Measurements from ENCODE around the gene ATG7.

Gene ATG7

DNA sequence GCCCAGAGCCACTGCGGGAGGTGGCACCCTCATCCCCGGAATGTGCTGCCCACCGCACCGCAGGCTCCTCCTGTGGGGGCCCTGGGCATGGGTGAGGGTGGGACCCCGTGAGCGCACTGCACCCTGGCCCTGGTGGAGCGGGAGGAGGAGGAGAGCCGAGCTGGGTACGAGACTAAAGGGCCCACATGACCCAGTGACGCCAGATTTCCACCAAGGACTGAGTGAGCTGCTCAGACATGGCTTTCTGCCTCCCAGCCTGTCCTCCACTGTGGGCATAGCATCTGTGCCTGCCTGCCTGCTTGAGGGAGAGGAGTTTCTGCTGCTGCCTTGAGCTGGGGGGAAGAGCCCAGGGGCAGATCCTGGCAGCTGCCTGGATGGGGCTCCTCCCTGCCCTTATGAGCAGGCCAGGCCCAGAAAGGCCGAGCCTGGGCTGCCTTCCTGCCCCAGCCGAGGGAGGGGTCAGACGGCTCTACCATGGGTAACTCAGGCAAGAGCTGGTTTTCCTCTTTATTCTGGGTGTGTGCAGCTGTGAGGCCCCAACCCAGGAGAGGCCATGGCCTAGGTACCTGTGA is 283.1 kb downstream of the ATG7 start:
- Histone ChIP-seq H3K9me3 (replicated peaks; ENCODE audit: low read length) (no peaks in the 10 kb centered on the region), H3K27me3 (ENCODE audit: control insufficient read depth, insufficient read depth, low read length) (no peaks in the 10 kb centered on the region), H3K4me3 (ENCODE audit: low read length) (no peak overlapping the region), H3K36me3 (ENCODE audit: insufficient read depth, low read length) (peaks cover 54% of the 10 kb centered on the region), H3K4me2 (ENCODE audit: low read length) (no peak overlapping the region), H3K4me1 (ENCODE audit: control insufficient read depth, insufficient read depth, low read length) (peaks cover 70% of the 10 kb centered on the region), H3K9ac (ENCODE audit: low read depth, low read length) (no peak overlapping the region)

DNA sequence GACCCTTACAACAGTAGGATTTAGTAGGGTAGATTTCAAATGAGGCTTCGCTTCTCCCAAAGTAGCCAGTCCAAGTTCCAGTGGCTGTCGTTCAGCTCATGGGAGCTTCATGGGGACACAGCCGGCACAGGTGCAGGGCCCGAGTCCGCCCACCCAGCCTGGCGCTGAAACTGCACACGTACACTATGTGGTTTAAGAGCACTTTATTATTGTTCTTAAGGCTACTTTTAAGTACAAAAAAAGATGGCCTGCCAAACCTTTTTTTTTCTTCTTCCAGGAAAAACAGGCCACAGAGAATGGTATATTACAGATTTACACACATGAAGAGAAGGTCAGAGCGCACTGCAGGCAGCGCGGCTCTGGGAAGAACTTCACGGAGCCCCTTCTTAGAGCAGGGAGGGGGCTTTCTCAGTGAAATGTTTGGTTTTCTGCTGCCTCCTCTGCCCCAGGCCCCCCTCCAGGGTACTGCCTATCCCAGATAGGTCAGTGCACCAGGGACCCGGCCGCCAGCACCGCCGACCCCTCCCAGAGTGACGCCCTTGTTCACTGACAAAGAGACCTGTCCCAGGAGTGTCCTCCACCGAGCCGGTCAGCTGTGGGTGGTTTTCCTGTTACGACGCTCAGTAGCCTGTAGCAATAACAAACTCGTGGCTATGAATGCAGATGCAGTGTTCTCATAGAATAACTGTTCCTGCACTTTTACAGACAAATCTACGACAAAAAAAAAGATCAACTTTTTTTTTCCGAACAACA is 283.9 kb downstream of the ATG7 start:
- H3K4me3 ChIP-seq (ENCODE audit: low read length), result no peak overlapping the region
- H3K27me3 ChIP-seq (ENCODE audit: control insufficient read depth, insufficient read depth, low read length), result no peaks in the 10 kb centered on the region
- H3K36me3 ChIP-seq (ENCODE audit: insufficient read depth, low read length), result peaks cover 60% of the 10 kb centered on the region
- H3K9ac ChIP-seq (ENCODE audit: low read depth, low read length), result no peak overlapping the region
- no peaks in the 10 kb centered on the region for H3K9me3 ChIP-seq (replicated peaks; ENCODE audit: low read length)
- no peak overlapping the region for H3K4me2 ChIP-seq (ENCODE audit: low read length)
- H3K4me1 ChIP-seq (ENCODE audit: control insufficient read depth, insufficient read depth, low read length), result peaks cover 77% of the 10 kb centered on the region

DNA sequence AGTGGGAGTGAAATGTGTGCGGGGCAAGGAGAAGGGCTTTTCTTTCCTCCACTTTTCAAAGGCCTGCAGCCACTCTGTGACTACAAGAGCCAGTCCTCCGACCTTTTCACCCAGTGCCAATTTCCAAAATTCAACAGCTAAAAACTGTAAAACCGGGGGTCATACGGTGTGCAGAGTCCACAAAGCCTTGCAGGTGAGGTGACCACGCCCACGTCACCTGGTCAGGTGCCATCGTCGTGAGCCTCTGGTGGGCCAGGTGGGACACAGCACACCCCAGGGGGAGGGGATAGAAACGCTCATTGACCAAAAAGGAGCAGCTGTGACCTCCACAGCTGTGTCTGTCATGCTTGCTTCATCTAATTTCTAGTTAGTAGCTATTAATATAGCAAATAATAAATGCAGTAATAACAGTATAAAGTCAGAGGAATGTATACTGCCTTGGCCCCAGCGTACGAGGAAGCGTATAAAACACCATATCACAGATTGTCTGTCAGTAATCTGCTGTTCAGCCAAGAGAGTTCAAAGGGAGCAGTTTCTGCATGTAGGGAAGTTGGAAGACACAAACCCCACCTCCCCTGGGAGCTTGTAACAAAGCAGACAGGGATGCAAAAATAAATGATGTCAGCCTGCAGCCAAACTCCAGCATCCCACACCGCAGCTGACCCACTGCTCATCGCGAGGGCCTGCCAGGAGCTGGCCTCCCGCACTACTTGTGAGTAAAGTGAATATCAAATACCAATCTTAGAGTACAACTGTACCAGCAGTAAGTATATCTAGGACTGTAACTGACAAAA is 284.9 kb downstream of the ATG7 start:
- Histone ChIP-seq H3K27me3 (ENCODE audit: control insufficient read depth, insufficient read depth, low read length) (no peaks in the 10 kb centered on the region), H3K9ac (ENCODE audit: low read depth, low read length) (peak overlapping the region; percentile 55), H3K36me3 (ENCODE audit: insufficient read depth, low read length) (peaks cover 68% of the 10 kb centered on the region), H3K9me3 (replicated peaks; ENCODE audit: low read length) (no peaks in the 10 kb centered on the region), H3K4me1 (ENCODE audit: control insufficient read depth, insufficient read depth, low read length) (peaks cover 81% of the 10 kb centered on the region), H3K4me3 (ENCODE audit: low read length) (no peak overlapping the region), H3K4me2 (ENCODE audit: low read length) (peak overlapping the region; percentile 48)

DNA sequence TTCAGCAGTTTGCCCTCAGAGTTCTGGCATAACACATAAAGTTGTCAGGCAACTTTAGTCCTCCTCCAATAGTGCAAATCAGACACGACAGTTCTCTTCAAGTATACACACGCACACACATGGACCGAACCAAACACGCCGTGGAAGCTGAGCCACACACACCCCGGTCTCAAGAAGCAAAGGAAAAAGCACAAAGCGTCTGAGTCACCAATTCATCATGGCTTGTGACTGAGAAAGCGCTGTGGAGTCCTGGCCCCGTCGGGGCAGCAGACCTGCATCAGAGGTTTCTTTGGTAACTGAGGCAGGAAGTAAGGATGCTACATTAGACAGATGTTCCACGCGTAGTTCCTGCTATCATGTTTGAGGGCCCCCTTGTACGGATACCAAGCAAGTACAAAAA is 285.8 kb downstream of the ATG7 start:
- H3K9ac ChIP-seq (ENCODE audit: low read depth, low read length), result peak overlapping the region; percentile 55

DNA sequence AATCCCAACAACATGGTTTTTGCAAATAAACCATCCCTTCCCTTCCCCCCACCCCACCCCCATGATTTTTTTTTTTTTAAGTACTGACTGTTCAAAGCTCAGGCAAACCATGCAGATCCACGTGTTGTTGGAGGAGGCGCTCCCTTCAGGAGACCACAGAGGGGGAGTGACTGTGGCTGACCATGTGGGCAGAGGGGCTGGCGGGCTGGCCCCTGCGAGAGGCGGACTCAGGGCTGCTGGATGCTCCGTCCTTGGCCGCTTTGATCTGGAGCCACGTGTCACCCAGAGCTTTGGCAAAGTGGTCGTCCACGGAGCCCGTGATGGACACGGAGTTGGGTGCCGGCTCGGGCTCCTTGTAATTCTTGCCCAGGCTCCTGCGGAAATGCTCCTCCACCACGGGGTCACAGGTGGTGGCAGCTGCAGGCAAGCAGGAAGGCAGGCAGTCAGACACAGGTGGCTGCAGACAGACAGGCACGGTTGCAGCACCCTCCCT is 286.3 kb downstream of the ATG7 start:
- Histone ChIP-seq H3K9ac (ENCODE audit: low read depth, low read length) (no peak overlapping the region), H3K27me3 (ENCODE audit: control insufficient read depth, insufficient read depth, low read length) (no peaks in the 10 kb centered on the region), H3K4me1 (ENCODE audit: control insufficient read depth, insufficient read depth, low read length) (peaks cover 77% of the 10 kb centered on the region), H3K36me3 (ENCODE audit: insufficient read depth, low read length) (peaks cover 82% of the 10 kb centered on the region), H3K4me2 (ENCODE audit: low read length) (peak overlapping the region; percentile 13), H3K9me3 (replicated peaks; ENCODE audit: low read length) (no peaks in the 10 kb centered on the region), H3K4me3 (ENCODE audit: low read length) (no peak overlapping the region)

More for the DNA sequence above, 285.8 kb downstream of the ATG7 start:
- H3K27me3 ChIP-seq (ENCODE audit: control insufficient read depth, insufficient read depth, low read length), result no peaks in the 10 kb centered on the region
- H3K36me3 ChIP-seq (ENCODE audit: insufficient read depth, low read length), result peaks cover 77% of the 10 kb centered on the region
- no peaks in the 10 kb centered on the region for H3K9me3 ChIP-seq (replicated peaks; ENCODE audit: low read length)
- peaks cover 81% of the 10 kb centered on the region for H3K4me1 ChIP-seq (ENCODE audit: control insufficient read depth, insufficient read depth, low read length)
- no peak overlapping the region for H3K4me3 ChIP-seq (ENCODE audit: low read length)
- H3K4me2 ChIP-seq (ENCODE audit: low read length), result peak overlapping the region; percentile 13

DNA sequence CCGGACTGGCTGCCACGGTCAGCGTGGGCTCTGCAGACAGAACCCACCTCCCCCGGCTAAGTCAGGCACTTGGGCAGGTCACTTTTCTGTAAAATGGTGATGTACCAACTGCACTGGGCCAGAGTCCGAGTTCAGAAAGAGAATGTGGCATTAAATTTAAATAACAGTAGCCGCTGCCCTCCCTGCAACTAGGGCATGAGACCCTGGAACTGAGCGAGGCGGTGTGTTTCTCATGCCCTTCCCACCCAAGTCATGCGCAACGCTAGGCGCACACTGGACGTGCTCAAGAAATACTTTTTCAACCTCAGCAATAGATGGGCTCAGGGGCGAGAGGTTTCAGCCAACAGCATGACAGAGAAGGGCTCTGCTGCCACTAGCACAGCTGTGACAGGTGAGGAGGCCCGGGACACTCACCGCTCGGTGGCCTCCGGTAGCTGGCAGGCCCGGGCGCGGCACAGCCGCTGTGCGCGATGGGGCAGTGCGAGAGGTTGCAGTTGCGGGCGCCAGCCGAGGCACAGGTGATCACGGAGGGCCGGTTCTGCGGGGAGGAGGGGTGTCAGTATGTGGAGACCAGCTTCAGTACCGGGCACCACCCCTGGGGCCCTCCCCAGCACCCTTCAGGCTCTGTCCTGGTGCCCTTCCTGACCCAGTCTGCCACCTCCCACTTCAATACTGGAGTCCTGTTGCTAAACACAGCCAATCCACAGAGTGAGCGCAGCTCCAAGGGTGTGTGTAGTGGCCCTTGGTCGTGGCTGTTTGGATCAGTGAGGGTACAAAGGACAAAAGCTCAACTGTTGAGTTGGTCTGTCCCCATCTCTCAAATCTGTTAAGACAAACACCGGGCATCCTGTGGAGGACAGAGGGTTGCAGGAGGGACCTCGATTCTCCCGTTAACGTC is 287.0 kb downstream of the ATG7 start:
- Histone ChIP-seq H3K9ac (ENCODE audit: low read depth, low read length) (no peak overlapping the region), H3K36me3 (ENCODE audit: insufficient read depth, low read length) (peaks cover 83% of the 10 kb centered on the region), H3K9me3 (replicated peaks; ENCODE audit: low read length) (no peaks in the 10 kb centered on the region), H3K4me3 (ENCODE audit: low read length) (no peak overlapping the region), H3K4me2 (ENCODE audit: low read length) (peak overlapping the region; percentile 13), H3K27me3 (ENCODE audit: control insufficient read depth, insufficient read depth, low read length) (no peaks in the 10 kb centered on the region), H3K4me1 (ENCODE audit: control insufficient read depth, insufficient read depth, low read length) (peaks cover 70% of the 10 kb centered on the region)

DNA sequence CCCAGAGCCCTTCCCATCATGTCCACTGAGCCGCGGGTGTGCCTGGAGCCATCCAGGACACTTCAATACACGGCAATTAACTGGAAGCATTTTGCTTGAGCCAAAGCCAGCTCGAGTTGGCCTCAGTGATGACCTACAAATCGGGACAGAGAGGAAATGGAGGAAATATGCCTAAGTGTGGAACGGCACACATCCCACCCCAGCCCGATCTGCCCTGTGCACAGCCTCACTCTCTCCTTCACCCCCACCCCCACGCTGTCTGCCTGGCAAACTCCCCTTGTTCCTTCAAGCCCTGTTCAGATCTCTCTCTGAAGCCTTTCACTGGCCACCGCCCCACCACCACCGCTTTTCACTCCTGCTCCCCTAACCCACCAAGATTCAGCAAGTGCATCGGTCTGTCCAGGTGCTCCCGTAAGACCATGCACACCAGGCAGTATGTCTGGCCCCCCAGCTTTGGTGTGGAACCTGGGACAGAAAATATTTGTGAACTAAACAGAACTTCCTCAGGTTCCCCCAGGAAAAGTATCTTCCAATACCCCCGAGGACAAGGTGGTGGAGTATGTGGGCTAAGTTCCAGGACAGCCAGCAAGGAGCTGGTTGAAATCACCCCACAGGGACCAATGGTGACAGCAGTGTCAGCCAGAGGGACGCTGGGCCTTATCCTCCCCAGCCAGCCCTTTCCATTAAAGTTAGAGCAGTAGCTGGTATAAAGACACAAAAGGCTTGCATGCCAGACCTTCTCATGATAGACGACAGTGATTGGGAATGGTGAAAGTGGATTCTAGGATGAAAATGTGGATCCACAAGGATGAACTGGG is 287.8 kb downstream of the ATG7 start:
- Histone ChIP-seq H3K9me3 (replicated peaks; ENCODE audit: low read length) (no peaks in the 10 kb centered on the region), H3K4me2 (ENCODE audit: low read length) (no peak overlapping the region), H3K4me3 (ENCODE audit: low read length) (no peak overlapping the region), H3K9ac (ENCODE audit: low read depth, low read length) (peak overlapping the region; percentile 9), H3K27me3 (ENCODE audit: control insufficient read depth, insufficient read depth, low read length) (no peaks in the 10 kb centered on the region), H3K4me1 (ENCODE audit: control insufficient read depth, insufficient read depth, low read length) (peaks cover 62% of the 10 kb centered on the region), H3K36me3 (ENCODE audit: insufficient read depth, low read length) (peaks cover 80% of the 10 kb centered on the region)

DNA sequence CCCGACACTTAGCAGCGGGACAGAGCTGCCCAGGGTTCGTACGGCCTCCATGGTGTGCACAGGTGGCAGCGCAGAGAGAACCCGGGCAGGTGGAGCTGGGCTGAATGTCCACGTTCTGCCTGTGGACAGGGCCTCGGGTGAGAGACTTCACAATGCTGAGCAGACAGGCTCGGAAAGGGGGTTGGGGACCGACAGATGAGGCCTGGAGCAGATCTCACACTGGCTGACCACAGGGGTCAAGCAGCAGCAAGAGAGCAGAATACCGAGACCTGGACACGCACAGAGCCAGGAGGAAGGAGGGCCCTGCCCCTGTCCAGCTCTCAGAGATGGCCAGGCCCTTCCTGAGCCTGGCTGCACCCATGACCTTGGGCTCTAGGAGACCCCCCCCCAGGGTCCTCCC is 288.5 kb downstream of the ATG7 start:
- no peaks in the 10 kb centered on the region for H3K27me3 ChIP-seq (ENCODE audit: control insufficient read depth, insufficient read depth, low read length)
- H3K4me2 ChIP-seq (ENCODE audit: low read length), result no peak overlapping the region
- no peak overlapping the region for H3K4me3 ChIP-seq (ENCODE audit: low read length)
- no peak overlapping the region for H3K9ac ChIP-seq (ENCODE audit: low read depth, low read length)
- peaks cover 55% of the 10 kb centered on the region for H3K4me1 ChIP-seq (ENCODE audit: control insufficient read depth, insufficient read depth, low read length)
- H3K9me3 ChIP-seq (replicated peaks; ENCODE audit: low read length), result no peaks in the 10 kb centered on the region
- peaks cover 80% of the 10 kb centered on the region for H3K36me3 ChIP-seq (ENCODE audit: insufficient read depth, low read length)

DNA sequence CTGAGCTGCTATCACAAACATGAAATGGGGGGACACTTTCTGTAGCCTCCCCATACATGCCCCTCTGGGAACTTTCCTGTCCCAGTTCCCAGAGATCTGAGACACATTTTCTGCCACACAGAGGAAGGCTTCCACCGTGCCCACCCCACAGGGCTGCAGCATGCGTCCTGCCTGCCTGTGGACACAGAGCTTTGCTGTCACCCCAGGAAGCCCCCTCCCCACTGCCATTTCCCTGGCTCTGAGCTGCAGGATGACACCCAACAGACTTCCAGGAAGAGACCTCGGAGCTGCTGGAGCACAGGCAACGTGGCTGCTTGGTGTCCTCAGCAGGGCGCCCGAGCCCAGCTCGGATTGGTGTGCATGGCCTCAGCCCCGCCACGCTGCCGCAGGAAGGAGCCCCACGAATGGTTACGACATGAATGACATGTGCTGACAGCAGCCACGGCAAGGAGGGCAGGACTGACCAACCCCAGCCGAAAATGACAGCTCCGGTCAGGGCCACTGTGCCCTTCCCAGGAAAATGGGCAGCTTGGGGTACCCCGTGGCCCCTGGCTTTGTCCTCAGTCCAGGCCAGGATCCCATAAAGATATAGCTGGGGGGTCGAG is 290.2 kb downstream of the ATG7 start:
- no peaks in the 10 kb centered on the region for H3K27me3 ChIP-seq (ENCODE audit: control insufficient read depth, insufficient read depth, low read length)
- no peak overlapping the region for H3K9ac ChIP-seq (ENCODE audit: low read depth, low read length)

More for the DNA sequence above, 290.2 kb downstream of the ATG7 start:
- no peaks in the 10 kb centered on the region for H3K9me3 ChIP-seq (replicated peaks; ENCODE audit: low read length)
- H3K4me3 ChIP-seq (ENCODE audit: low read length), result no peak overlapping the region
- H3K4me1 ChIP-seq (ENCODE audit: control insufficient read depth, insufficient read depth, low read length), result peaks cover 53% of the 10 kb centered on the region
- peaks cover 83% of the 10 kb centered on the region for H3K36me3 ChIP-seq (ENCODE audit: insufficient read depth, low read length)
- no peak overlapping the region for H3K4me2 ChIP-seq (ENCODE audit: low read length)
